Smooth muscle cell (in vitro differentiated cells): ENCODE data around the gene SHROOM3. TPM values are rescaled to one million over a fixed set of nuclear protein-coding genes. Genes with fewer than 3 reads are reported as not detected.

ENCODE experiments used
- DNase-seq: peaks from one replicate; lab custom pipeline; 2025; ENCODE audit not compliant: unreplicated experiment; lab: John Stamatoyannopoulos, UW
- H2AFZ ChIP-seq: fragments of 200-600 bp; sonication (generic); 2 replicates; pipeline ENCODE4 v1.6.0; 2016; ENCODE audit warnings: antibody characterized with exemption, low read depth, mild to moderate bottlenecking
- H3F3A ChIP-seq: fragments of 200-600 bp; sonication (generic); 2 replicates; pipeline ENCODE4 v1.6.0; 2017; ENCODE audit warnings: antibody characterized with exemption, low read depth
- H3K27ac ChIP-seq: fragments of 200-600 bp; sonication (generic); 2 replicates; pipeline ENCODE4 v1.5.1; 2016; ENCODE audit warnings: low read depth, mild to moderate bottlenecking
- H3K27me3 ChIP-seq: fragments of 200-600 bp; sonication (generic); 2 replicates; pipeline ENCODE4 v1.6.1; 2016; ENCODE audit warnings: low read depth, mild to moderate bottlenecking
- H3K36me3 ChIP-seq: fragments of 200-600 bp; sonication (generic); 2 replicates; pipeline ENCODE4 v1.5.1; 2016; ENCODE audit warnings: low read depth
- H3K4me1 ChIP-seq: fragments of 200-600 bp; sonication (generic); 2 replicates; pipeline ENCODE4 v1.5.1; 2016; ENCODE audit warnings: low read depth
- H3K4me2 ChIP-seq: fragments of 200-600 bp; sonication (generic); 2 replicates; pipeline ENCODE4 v1.6.0; 2016; ENCODE audit warnings: mild to moderate bottlenecking
- H3K4me3 ChIP-seq: fragments of 200-600 bp; sonication (generic); 2 replicates; pipeline ENCODE4 v1.5.1; 2016; ENCODE audit warnings: mild to moderate bottlenecking
- H3K79me2 ChIP-seq: fragments of 200-600 bp; sonication (generic); 2 replicates; pipeline ENCODE4 v1.6.0; 2016; ENCODE audit warnings: low read depth, mild to moderate bottlenecking
- H3K9ac ChIP-seq: fragments of 200-600 bp; sonication (generic); 2 replicates; pipeline ENCODE4 v1.6.0; 2016; ENCODE audit warnings: low read depth
- H3K9me3 ChIP-seq: fragments of 200-600 bp; sonication (generic); replicated peaks from 2 replicates; pipeline ENCODE4 v1.5.1; 2016; ENCODE audit warnings: low read depth
- H4K20me1 ChIP-seq: fragments of 200-600 bp; sonication (generic); 2 replicates; pipeline ENCODE4 v1.6.0; 2016; ENCODE audit warnings: low read depth
- CTCF ChIP-seq: fragments of 200-600 bp; sonication (generic); IDR thresholded peaks from 2 replicates; pipeline ENCODE4 v1.5.1; 2017; ENCODE audit warnings: borderline replicate concordance, mild to moderate bottlenecking, antibody characterized with exemption; ENCODE audit not compliant: insufficient read depth, poor library complexity, severe bottlenecking
- WGBS: methylation state at CpG from one replicate; pipeline ENCODE4 v1.1.7; 2016; ENCODE audit warnings: low lambda C conversion rate; 5-methylcytosine and 5-hydroxymethylcytosine counted together
- polyA plus RNA-seq: library from polyadenylated mRNA; unstranded; fragments of >200 nt; fragmentation: Nextera tagmentation; extraction: Ambion mirVana; gene quantifications from 2 replicates; pipeline ENCODE4 v1.2.1, GENCODE V29; 2016
- total RNA-seq: library from RNA; depleted of rRNA; stranded (reverse); fragments of >200 nt; gene quantifications from 2 replicates; pipeline ENCODE4 v1.2.3, GENCODE V29; 2014

Gene SHROOM3
- total and polyA plus RNA-seq, 2 experiments from 2014 or later, result 10.0 to 31.9 TPM

GRCh38 chr4:76502886-76503285, 67.9 kb downstream of the SHROOM3 start:
- Histone ChIP-seq H3K4me3 (no peak overlapping the region), H2AFZ (no peak overlapping the region), H3K9me3 (no peaks in the 10 kb centered on the region), H4K20me1 (no peaks in the 10 kb centered on the region), H3K4me1 (peaks cover 12% of the 10 kb centered on the region), H3K36me3 (no peaks in the 10 kb centered on the region), H3F3A (no peaks in the 10 kb centered on the region), H3K27me3 (no peaks in the 10 kb centered on the region), H3K4me2 (no peak overlapping the region), H3K27ac (no peak overlapping the region), H3K9ac (no peak overlapping the region), H3K79me2 (no peaks in the 10 kb centered on the region)
- WGBS, result 86% methylated on average over 1 of the region's 1 CpG
- no peak for DNase-seq
- TF ChIP-seq CTCF, result no peak

GRCh38 chr4:76504613-76505465, 69.8 kb downstream of the SHROOM3 start:
- Histone ChIP-seq H3K27ac (no peak overlapping the region), H3K36me3 (no peaks in the 10 kb centered on the region), H3K79me2 (no peaks in the 10 kb centered on the region), H3K4me3 (no peak overlapping the region), H3K4me2 (no peak overlapping the region), H4K20me1 (no peaks in the 10 kb centered on the region), H3K4me1 (no peaks in the 10 kb centered on the region), H3F3A (no peaks in the 10 kb centered on the region), H3K9me3 (no peaks in the 10 kb centered on the region), H3K9ac (no peak overlapping the region), H2AFZ (no peak overlapping the region), H3K27me3 (no peaks in the 10 kb centered on the region)
- peak; percentile 69 for TF ChIP-seq CTCF
- no peak for DNase-seq
- 85% methylated on average over 2 of the region's 2 CpGs for WGBS

GRCh38 chr4:76511947-76512346, 76.9 kb downstream of the SHROOM3 start:
- WGBS, result 96% methylated on average over 1 of the region's 1 CpG
- Histone ChIP-seq H3K27ac (no peak overlapping the region), H3K9ac (no peak overlapping the region), H3K27me3 (no peaks in the 10 kb centered on the region), H3K9me3 (no peaks in the 10 kb centered on the region), H3K4me3 (no peak overlapping the region), H2AFZ (no peak overlapping the region), H3K36me3 (no peaks in the 10 kb centered on the region), H3K79me2 (no peaks in the 10 kb centered on the region), H3K4me2 (no peak overlapping the region), H3K4me1 (no peaks in the 10 kb centered on the region), H4K20me1 (no peaks in the 10 kb centered on the region), H3F3A (no peaks in the 10 kb centered on the region)
- no peak for TF ChIP-seq CTCF
- no peak for DNase-seq

GRCh38 chr4:76513482-76513881, 78.5 kb downstream of the SHROOM3 start:
- Histone ChIP-seq H3K9me3 (no peaks in the 10 kb centered on the region), H3K27me3 (no peaks in the 10 kb centered on the region), H3F3A (no peaks in the 10 kb centered on the region), H3K4me2 (no peak overlapping the region), H2AFZ (no peak overlapping the region), H3K4me3 (no peak overlapping the region), H3K9ac (no peak overlapping the region), H3K36me3 (no peaks in the 10 kb centered on the region), H4K20me1 (no peaks in the 10 kb centered on the region), H3K79me2 (no peaks in the 10 kb centered on the region), H3K27ac (no peak overlapping the region), H3K4me1 (no peaks in the 10 kb centered on the region)
- WGBS, result 43% methylated on average over 7 of the region's 7 CpGs
- no peak for DNase-seq
- TF ChIP-seq CTCF, result no peak
